ENCODE results near the gene ARRB1.
A peak's percentile ranks its signal among the peaks of the same experiment; 100 is the strongest.

DNA sequence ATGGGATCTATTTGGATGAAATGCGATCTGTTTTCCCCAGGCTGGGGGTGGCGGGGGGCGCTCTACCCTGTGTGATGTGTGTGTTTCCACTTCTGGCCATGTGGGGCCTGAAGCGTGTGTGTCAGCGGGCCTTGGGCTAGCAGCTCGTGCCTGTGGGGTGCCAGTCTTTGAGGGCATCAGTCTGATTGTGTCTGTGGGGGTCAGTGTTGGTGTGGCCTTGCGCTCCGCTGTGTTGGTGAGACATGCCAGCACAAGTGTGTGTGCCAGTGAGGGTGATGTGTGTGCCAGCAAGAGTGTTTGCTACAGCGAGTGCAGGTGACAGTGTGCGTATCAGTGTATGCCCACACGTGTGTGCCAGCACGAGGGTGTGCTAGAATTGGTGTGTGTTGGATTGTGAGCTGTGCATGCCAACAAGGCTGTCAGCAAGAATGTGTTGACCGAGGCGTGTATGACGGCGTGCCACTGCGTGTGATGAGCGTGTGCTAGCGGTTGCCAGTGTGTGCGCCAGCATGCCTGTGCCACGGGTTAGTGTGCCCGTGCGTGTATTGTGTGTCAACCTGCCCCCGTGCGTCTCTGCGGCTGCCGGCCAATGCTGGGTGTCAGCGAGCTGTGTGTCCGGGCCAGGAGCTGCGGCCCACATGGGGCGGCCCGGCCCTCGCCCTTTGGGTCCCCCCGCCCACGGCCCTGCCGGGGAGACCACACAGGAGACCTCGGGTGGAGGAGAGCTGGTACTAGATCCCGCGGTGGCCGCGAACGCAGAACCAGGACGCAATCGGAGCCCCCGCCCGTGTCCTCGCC lies 519 bp downstream of the ARRB1 start:
- TF ChIP-seq, protein P1, sequence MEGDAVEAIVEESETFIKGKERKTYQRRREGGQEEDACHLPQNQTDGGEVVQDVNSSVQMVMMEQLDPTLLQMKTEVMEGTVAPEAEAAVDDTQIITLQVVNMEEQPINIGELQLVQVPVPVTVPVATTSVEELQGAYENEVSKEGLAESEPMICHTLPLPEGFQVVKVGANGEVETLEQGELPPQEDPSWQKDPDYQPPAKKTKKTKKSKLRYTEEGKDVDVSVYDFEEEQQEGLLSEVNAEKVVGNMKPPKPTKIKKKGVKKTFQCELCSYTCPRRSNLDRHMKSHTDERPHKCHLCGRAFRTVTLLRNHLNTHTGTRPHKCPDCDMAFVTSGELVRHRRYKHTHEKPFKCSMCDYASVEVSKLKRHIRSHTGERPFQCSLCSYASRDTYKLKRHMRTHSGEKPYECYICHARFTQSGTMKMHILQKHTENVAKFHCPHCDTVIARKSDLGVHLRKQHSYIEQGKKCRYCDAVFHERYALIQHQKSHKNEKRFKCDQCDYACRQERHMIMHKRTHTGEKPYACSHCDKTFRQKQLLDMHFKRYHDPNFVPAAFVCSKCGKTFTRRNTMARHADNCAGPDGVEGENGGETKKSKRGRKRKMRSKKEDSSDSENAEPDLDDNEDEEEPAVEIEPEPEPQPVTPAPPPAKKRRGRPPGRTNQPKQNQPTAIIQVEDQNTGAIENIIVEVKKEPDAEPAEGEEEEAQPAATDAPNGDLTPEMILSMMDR (IDR thresholded peaks at IDR 0.05), result no peak
- TF ChIP-seq, protein P2, sequence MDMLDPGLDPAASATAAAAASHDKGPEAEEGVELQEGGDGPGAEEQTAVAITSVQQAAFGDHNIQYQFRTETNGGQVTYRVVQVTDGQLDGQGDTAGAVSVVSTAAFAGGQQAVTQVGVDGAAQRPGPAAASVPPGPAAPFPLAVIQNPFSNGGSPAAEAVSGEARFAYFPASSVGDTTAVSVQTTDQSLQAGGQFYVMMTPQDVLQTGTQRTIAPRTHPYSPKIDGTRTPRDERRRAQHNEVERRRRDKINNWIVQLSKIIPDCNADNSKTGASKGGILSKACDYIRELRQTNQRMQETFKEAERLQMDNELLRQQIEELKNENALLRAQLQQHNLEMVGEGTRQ (IDR thresholded peaks at IDR 0.05), result no peak
- no peak for TF ChIP-seq POLR2A (IDR thresholded peaks at IDR 0.05; ENCODE audit: low read length)
- no peak for TF ChIP-seq EP300 (IDR thresholded peaks at IDR 0.05)
- no peak for TF ChIP-seq JUNB (IDR thresholded peaks at IDR 0.05)
- no peak for TF ChIP-seq MAZ (IDR thresholded peaks at IDR 0.05; ENCODE audit: borderline replicate concordance, low read depth, low read length)
- no peak for TF ChIP-seq HDAC2 (IDR thresholded peaks at IDR 0.05)
- TF ChIP-seq, protein P3, sequence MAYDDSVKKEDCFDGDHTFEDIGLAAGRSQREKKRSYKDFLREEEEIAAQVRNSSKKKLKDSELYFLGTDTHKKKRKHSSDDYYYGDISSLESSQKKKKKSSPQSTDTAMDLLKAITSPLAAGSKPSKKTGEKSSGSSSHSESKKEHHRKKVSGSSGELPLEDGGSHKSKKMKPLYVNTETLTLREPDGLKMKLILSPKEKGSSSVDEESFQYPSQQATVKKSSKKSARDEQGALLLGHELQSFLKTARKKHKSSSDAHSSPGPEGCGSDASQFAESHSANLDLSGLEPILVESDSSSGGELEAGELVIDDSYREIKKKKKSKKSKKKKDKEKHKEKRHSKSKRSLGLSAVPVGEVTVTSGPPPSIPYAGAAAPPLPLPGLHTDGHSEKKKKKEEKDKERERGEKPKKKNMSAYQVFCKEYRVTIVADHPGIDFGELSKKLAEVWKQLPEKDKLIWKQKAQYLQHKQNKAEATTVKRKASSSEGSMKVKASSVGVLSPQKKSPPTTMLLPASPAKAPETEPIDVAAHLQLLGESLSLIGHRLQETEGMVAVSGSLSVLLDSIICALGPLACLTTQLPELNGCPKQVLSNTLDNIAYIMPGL (CRISPR knock-in tag; IDR thresholded peaks at IDR 0.05; ENCODE audit: borderline replicate concordance), result no peak
- TF ChIP-seq, protein P4, sequence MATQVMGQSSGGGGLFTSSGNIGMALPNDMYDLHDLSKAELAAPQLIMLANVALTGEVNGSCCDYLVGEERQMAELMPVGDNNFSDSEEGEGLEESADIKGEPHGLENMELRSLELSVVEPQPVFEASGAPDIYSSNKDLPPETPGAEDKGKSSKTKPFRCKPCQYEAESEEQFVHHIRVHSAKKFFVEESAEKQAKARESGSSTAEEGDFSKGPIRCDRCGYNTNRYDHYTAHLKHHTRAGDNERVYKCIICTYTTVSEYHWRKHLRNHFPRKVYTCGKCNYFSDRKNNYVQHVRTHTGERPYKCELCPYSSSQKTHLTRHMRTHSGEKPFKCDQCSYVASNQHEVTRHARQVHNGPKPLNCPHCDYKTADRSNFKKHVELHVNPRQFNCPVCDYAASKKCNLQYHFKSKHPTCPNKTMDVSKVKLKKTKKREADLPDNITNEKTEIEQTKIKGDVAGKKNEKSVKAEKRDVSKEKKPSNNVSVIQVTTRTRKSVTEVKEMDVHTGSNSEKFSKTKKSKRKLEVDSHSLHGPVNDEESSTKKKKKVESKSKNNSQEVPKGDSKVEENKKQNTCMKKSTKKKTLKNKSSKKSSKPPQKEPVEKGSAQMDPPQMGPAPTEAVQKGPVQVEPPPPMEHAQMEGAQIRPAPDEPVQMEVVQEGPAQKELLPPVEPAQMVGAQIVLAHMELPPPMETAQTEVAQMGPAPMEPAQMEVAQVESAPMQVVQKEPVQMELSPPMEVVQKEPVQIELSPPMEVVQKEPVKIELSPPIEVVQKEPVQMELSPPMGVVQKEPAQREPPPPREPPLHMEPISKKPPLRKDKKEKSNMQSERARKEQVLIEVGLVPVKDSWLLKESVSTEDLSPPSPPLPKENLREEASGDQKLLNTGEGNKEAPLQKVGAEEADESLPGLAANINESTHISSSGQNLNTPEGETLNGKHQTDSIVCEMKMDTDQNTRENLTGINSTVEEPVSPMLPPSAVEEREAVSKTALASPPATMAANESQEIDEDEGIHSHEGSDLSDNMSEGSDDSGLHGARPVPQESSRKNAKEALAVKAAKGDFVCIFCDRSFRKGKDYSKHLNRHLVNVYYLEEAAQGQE (IDR thresholded peaks at IDR 0.05), result 0 out of 2 replicates have a peak, but pooled peaks have one; percentile 7
- TF ChIP-seq JUN (IDR thresholded peaks at IDR 0.05), result no peak

Data from A549 (cell line).